Activated B cell treated with CpG ODN at 0.5 μM for 24 hours (primary cell): ENCODE measurements around the gene IDI2. TPM values are rescaled to one million over a fixed set of nuclear protein-coding genes. Genes with fewer than 3 reads are reported as not detected.

Experiments
- ATAC-seq: fragments of 200-7000 bp; cut with Tn5 transposase; one replicate; pipeline ENCODE4 v1.10.0; 2021; ENCODE audit warnings: low read depth, mild to moderate bottlenecking, moderate library complexity
- CTCF ChIA-PET: fragments of 350-600 bp; sonication (Branson Sonifier 250); formaldehyde crosslinking; loops from one replicate; lab custom pipeline; 2021; ENCODE audit warnings: antibody characterized with exemption; lab: Charles Lee
- POLR2A ChIA-PET: fragments of 350-600 bp; sonication (Branson Sonifier 250); formaldehyde crosslinking; loops from one replicate; lab custom pipeline; 2021; ENCODE audit warnings: antibody characterized with exemption; lab: Charles Lee
- DNase-seq: peaks from one replicate; pipeline ENCODE4 v3.0.0; 2022
- H3K27ac Mint-ChIP-seq: one replicate; pipeline ENCODE4 v1.8.0; 2020; ENCODE audit warnings: mixed read lengths
- H3K27me3 Mint-ChIP-seq: one replicate; pipeline ENCODE4 v1.8.0; 2021; ENCODE audit warnings: mixed read lengths
- H3K36me3 Mint-ChIP-seq: one replicate; pipeline ENCODE4 v1.8.0; 2021; ENCODE audit warnings: low read depth, mixed read lengths
- H3K4me1 Mint-ChIP-seq: one replicate; pipeline ENCODE4 v1.8.0; 2021; ENCODE audit warnings: mixed read lengths
- H3K4me3 Mint-ChIP-seq: one replicate; pipeline ENCODE4 v1.8.0; 2020; ENCODE audit warnings: mild to moderate bottlenecking, mixed read lengths
- H3K9me3 Mint-ChIP-seq: one replicate; pipeline ENCODE4 v1.8.0; 2020; ENCODE audit warnings: mixed read lengths
- intact Hi-C: fragments of 100-400 bp; cut with micrococcal nuclease; formaldehyde crosslinking; loops from one replicate; pipeline ENCODE4 v1.15.1; 2024
- total RNA-seq: library from RNA; stranded (reverse); gene quantifications from 2 replicates; pipeline ENCODE4 v1.2.3, GENCODE V29; 2022
- TF ChIP-seq, protein P1 (sequence below): fragments of 200-600 bp; IDR thresholded peaks from one replicate; pipeline ENCODE4 v1.8.0; 2022; ENCODE audit warnings: antibody characterized with exemption, mild to moderate bottlenecking

IDI2 gene
- total RNA-seq, 1 donor from 2014 or later = not detected

GRCh38 chr10:1037098-1037497 is 11.4 kb upstream of the IDI2 start:
- H3K36me3 Mint-ChIP-seq = peaks cover 36% of the 10 kb centered on the region
- DNase-seq (no peak), ATAC-seq (no peak)
- peaks cover 30% of the 10 kb centered on the region for H3K4me1 Mint-ChIP-seq
- H3K4me3 Mint-ChIP-seq = no peak overlapping the region
- TF ChIP-seq, protein P1, sequence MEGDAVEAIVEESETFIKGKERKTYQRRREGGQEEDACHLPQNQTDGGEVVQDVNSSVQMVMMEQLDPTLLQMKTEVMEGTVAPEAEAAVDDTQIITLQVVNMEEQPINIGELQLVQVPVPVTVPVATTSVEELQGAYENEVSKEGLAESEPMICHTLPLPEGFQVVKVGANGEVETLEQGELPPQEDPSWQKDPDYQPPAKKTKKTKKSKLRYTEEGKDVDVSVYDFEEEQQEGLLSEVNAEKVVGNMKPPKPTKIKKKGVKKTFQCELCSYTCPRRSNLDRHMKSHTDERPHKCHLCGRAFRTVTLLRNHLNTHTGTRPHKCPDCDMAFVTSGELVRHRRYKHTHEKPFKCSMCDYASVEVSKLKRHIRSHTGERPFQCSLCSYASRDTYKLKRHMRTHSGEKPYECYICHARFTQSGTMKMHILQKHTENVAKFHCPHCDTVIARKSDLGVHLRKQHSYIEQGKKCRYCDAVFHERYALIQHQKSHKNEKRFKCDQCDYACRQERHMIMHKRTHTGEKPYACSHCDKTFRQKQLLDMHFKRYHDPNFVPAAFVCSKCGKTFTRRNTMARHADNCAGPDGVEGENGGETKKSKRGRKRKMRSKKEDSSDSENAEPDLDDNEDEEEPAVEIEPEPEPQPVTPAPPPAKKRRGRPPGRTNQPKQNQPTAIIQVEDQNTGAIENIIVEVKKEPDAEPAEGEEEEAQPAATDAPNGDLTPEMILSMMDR = no peak
- no peaks in the 10 kb centered on the region for H3K9me3 Mint-ChIP-seq
- CTCF ChIA-PET = no interaction called here
- intact Hi-C loops = no loop called here
- H3K27ac Mint-ChIP-seq = peak overlapping the region; percentile 72
- POLR2A ChIA-PET = interaction anchor here (1.0 to 4.1 kb wide), 3 partner anchors 12 to 104 kb away, joined by 3 to 69 read pairs (median 15); partner anchors contain the start of genes IDI1 and WDR37
- no peaks in the 10 kb centered on the region for H3K27me3 Mint-ChIP-seq

GRCh38 chr10:1036341-1036791 is 10.7 kb upstream of the IDI2 start:
- ATAC-seq (peak; percentile 90), DNase-seq (peak; percentile 27)
- ChIA-PET POLR2A (interaction anchor here (1.0 to 4.1 kb wide), 5 partner anchors 13 to 106 kb away, joined by 3 to 69 read pairs (median 3); partner anchors contain the start of genes IDI1 and WDR37), CTCF (no interaction called here)
- Mint-ChIP-seq H3K27ac (peak overlapping the region; percentile 72), H3K36me3 (peaks cover 31% of the 10 kb centered on the region), H3K4me1 (peaks cover 30% of the 10 kb centered on the region), H3K9me3 (no peaks in the 10 kb centered on the region), H3K27me3 (no peaks in the 10 kb centered on the region), H3K4me3 (peak overlapping the region; percentile 20)
- intact Hi-C loops = no loop called here
- TF ChIP-seq, protein P1 = no peak

DNA sequence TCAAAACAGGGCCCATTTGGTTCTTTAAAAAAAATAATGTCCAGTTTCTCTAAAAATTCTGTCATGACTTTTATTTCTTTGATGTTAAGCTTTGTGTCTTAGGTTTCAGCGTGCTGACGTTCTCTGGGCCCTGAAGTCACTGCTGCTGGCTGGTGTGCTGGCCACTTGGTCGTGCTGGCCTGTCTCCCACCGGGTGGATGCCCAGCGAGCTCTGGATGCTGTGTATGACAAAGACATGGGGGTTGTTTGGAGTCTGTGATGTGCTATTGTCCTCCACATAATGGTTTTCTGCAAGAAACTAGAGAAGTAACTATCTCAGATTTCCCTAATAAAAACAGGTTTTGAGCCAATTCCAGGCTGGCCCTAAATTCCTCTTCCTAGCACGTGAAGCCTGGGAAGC is 9.5 kb upstream of the IDI2 start:
- peaks cover 21% of the 10 kb centered on the region for H3K36me3 Mint-ChIP-seq
- no peak overlapping the region for H3K27ac Mint-ChIP-seq
- H3K9me3 Mint-ChIP-seq = no peaks in the 10 kb centered on the region
- ChIA-PET POLR2A (interaction anchor here (2.1 to 4.1 kb wide), 2 partner anchors 14 to 21 kb away, joined by 15 to 69 read pairs; partner anchors contain the start of genes IDI1 and WDR37), CTCF (no interaction called here)
- H3K4me3 Mint-ChIP-seq = no peak overlapping the region
- DNase-seq (no peak), ATAC-seq (no peak)
- intact Hi-C loops = no loop called here
- H3K27me3 Mint-ChIP-seq = no peaks in the 10 kb centered on the region
- H3K4me1 Mint-ChIP-seq = peaks cover 30% of the 10 kb centered on the region
- TF ChIP-seq, protein P1 = no peak

- Mint-ChIP-seq H3K27ac (no peak overlapping the region), H3K36me3 (peaks cover 18% of the 10 kb centered on the region), H3K9me3 (no peaks in the 10 kb centered on the region), H3K27me3 (no peaks in the 10 kb centered on the region), H3K4me3 (no peak overlapping the region), H3K4me1 (peaks cover 27% of the 10 kb centered on the region)
- intact Hi-C loops = no loop called here
- ATAC-seq (no peak), DNase-seq (no peak)
- TF ChIP-seq, protein P1 = no peak
- POLR2A ChIA-PET = interaction anchor here (2.1 to 4.1 kb wide), 2 partner anchors 15 to 21 kb away, joined by 15 to 69 read pairs; partner anchors contain the start of genes IDI1 and WDR37
- CTCF ChIA-PET = no interaction called here
Observed at GRCh38 chr10:1034758-1035157, 9.1 kb upstream of the IDI2 start.

GRCh38 chr10:1033601-1034000 is 7.9 kb upstream of the IDI2 start:
- Mint-ChIP-seq H3K4me1 (peaks cover 27% of the 10 kb centered on the region), H3K4me3 (no peak overlapping the region), H3K36me3 (peaks cover 17% of the 10 kb centered on the region), H3K27me3 (no peaks in the 10 kb centered on the region), H3K9me3 (no peaks in the 10 kb centered on the region), H3K27ac (no peak overlapping the region)
- ChIA-PET POLR2A (no interaction called here), CTCF (no interaction called here)
- TF ChIP-seq, protein P1 = no peak
- intact Hi-C loops = no loop called here
- DNase-seq (no peak), ATAC-seq (no peak)
